Measurements from ENCODE around the gene WDPCP. TPM values are rescaled to one million over a fixed set of nuclear protein-coding genes. Genes with fewer than 3 reads are reported as not detected.

Gene WDPCP
- total and polyA plus RNA-seq, 12 donors = 2.7 to 14.6 (median 9.3) TPM

GRCh38 chr2:63555931-63556330 is 32.3 kb downstream of the WDPCP start:
- Histone ChIP-seq H3K27ac (no peak overlapping the region), H3K27me3 (no peaks in the 10 kb centered on the region), H3K4me1 (replicated peaks in 1 of 2) (peaks cover 12 to 13% of the 10 kb centered on the region in 2 donors), H3K36me3 (replicated peaks in 1 of 2) (no peaks in the 10 kb centered on the region), H3K9me3 (replicated peaks in 1 of 3) (no peaks in the 10 kb centered on the region), H3K4me3 (no peak overlapping the region)
- WGBS, 4 donors = 90 to 95% (median 95%) methylated on average over 3 of the region's 3 CpGs
- DNase-seq = no peak
- no peak for TF ChIP-seq CTCF (IDR thresholded peaks at IDR 0.05)
- no peak for TF ChIP-seq POLR2A (IDR thresholded peaks at IDR 0.05)
- intact Hi-C loops (cut with DNase I) = no loop called here

- intact Hi-C loops (cut with DNase I) = no loop called here
- TF ChIP-seq POLR2A (IDR thresholded peaks at IDR 0.05) (no peak), CTCF (IDR thresholded peaks at IDR 0.05) (no peak)
Measured at GRCh38 chr2:63555299-63555698, 33.0 kb downstream of the WDPCP start.

DNA sequence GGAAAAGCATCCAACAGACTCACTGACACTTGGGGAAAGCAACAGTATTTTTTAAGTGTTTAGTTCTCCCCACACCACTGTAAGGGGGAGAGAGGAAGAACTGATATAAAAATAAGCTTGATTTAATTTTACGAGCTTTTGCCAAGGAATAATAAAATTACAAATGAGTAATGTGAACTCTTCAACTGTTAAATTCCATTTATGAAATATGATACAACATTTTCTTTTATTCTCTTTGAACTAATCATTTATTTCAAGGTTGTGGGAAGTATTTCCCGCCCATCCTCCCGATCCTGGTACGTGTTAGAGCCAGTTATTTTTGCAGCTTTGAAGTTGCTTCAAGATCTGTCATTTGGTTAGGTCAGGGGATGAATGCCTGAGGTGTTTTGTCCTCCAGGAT is 35.2 kb downstream of the WDPCP start:
- Histone ChIP-seq H3K27ac (peak overlapping the region in 1 of 5 donors; percentile 27), H3K9me3 (replicated peaks in 1 of 3) (no peaks in the 10 kb centered on the region), H3K4me1 (replicated peaks in 1 of 2) (peaks cover 12 to 13% of the 10 kb centered on the region in 2 donors), H3K27me3 (no peaks in the 10 kb centered on the region), H3K36me3 (replicated peaks in 1 of 2) (no peaks in the 10 kb centered on the region), H3K4me3 (peak overlapping the region in 1 of 4 donors; percentile 13)
- TF ChIP-seq CTCF (IDR thresholded peaks at IDR 0.05) = no peak
- TF ChIP-seq POLR2A (IDR thresholded peaks at IDR 0.05) = no peak
- intact Hi-C loops (cut with DNase I) = no loop called here
- DNase-seq = peak in 6 of 7 donors; percentile 21 to 64 (median 44)
- WGBS, 4 donors = 26 to 40% (median 33%) methylated on average over 4 of the region's 4 CpGs

More at GRCh38 chr2:63555299-63555698, 33.0 kb downstream of the WDPCP start:
- H3K9me3 ChIP-seq (replicated peaks in 1 of 3) = no peaks in the 10 kb centered on the region
- 94 to 100% (median 98%) methylated on average over 6 to 7 of the region's 7 CpGs for WGBS, 4 donors
- H3K36me3 ChIP-seq (replicated peaks in 1 of 2) = no peaks in the 10 kb centered on the region
- peaks cover 12 to 13% of the 10 kb centered on the region in 2 donors for H3K4me1 ChIP-seq (replicated peaks in 1 of 2)
- no peaks in the 10 kb centered on the region for H3K27me3 ChIP-seq
- H3K4me3 ChIP-seq = no peak overlapping the region
- no peak for DNase-seq
- no peak overlapping the region for H3K27ac ChIP-seq

DNA sequence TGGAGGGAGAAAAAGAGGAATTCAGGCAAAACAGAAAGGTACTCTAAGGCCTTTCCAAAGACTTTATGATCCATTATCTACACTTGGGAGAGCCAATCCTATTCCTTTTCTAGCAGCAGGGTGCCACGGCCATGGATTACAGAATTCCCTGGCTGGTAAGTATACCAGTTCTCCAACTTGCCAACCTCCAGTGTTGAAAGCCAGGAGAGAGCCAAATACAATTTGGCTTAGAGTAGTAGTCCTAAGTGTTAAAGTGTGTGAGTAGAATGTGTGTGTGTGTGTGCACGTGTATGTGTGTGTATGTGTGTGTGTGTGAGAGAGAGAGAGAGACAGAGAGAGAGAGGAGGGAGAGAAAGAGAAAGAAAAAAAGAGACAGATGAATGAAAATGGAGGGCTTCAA is 43.3 kb downstream of the WDPCP start:
- DNase-seq = no peak
- WGBS, 4 donors = 91 to 96% (median 92%) methylated on average over 2 of the region's 2 CpGs
- intact Hi-C loops (cut with DNase I) = no loop called here

More for the DNA sequence above, 43.3 kb downstream of the WDPCP start:
- Histone ChIP-seq H3K4me3 (no peak overlapping the region), H3K9me3 (replicated peaks in 1 of 3) (no peaks in the 10 kb centered on the region), H3K27ac (no peak overlapping the region), H3K36me3 (replicated peaks in 1 of 2) (no peaks in the 10 kb centered on the region), H3K27me3 (no peaks in the 10 kb centered on the region), H3K4me1 (replicated peaks in 1 of 2) (no peaks in the 10 kb centered on the region)
- TF ChIP-seq POLR2A (IDR thresholded peaks at IDR 0.05) (no peak), CTCF (IDR thresholded peaks at IDR 0.05) (no peak)
